K562 (cell line): ENCODE data around the gene IPO11. TPM values are rescaled to one million over a fixed set of nuclear protein-coding genes. Genes with fewer than 3 reads are reported as not detected.

ENCODE experiments used
- ATAC-seq: fragments of 200-7000 bp; cut with Tn5 transposase; 3 replicates; pipeline ENCODE4 v1.9.1; 2020; ENCODE audit warnings: moderate library complexity
- BruUV-seq: library from RNA; stranded (reverse); fragments of 400-500 nt; replicated peaks from 2 replicates; lab custom pipeline; 2021; lab: Mats Ljungman, UMichigan
- CTCF ChIA-PET: fragments of 300-600 bp; formaldehyde crosslinking; extraction: SDS; loops from one replicate; lab custom pipeline; 2021; ENCODE audit warnings: low intra/inter-chr PET ratio; lab: Yijun Ruan, JAX
- POLR2A ChIA-PET: fragments of 300-600, 350-650 bp; sonication (Branson Sonifier 250); formaldehyde crosslinking; extraction: SDS; loops from one replicate; lab custom pipeline; 2021; ENCODE audit warnings: antibody characterized with exemption, inconsistent platforms; lab: Yijun Ruan, JAX
- DNase-seq, 4 experiments: peaks; one replicate each; pipeline versions ENCODE4 v3.0.0 to v3.0.0-alpha.2; 2011 to 2018; ENCODE audit warnings: low spot score in 3 of 4, mixed read lengths in 3 of 4; ENCODE audit errors: extremely low read depth in 1 of 4
- FAIRE-seq: peaks from 2 replicates; lab custom pipeline; 2011; peaks lifted over from hg19 to GRCh38; lab: Jason Lieb, UNC
- H2AFZ ChIP-seq: 2 replicates; pipeline ENCODE4 v1.6.0; 2011; ENCODE audit warnings: low read depth, low read length, control low read depth, inconsistent platforms
- H3K27ac ChIP-seq: fragments of 200-600 bp; 3 replicates; pipeline ENCODE4 v1.8.0; 2011; ENCODE audit warnings: low read depth, mild to moderate bottlenecking, control low read depth, inconsistent platforms, low read length, moderate library complexity, mixed read lengths; ENCODE audit errors: extremely low read depth
- H3K27me3 ChIP-seq, 2 experiments: fragments of 300-600 bp in 1 of 2; 2 replicates in 1 of 2; 3 replicates in 1 of 2; pipeline versions ENCODE4 v1.6.0 to v1.8.0; 2011; ENCODE audit warnings: inconsistent platforms in 2 of 2, low read length in 2 of 2, mild to moderate bottlenecking in 1 of 2, mixed read lengths in 1 of 2, moderate library complexity in 1 of 2; ENCODE audit not compliant: control insufficient read depth in 2 of 2, insufficient read depth in 2 of 2
- H3K36me3 ChIP-seq: fragments of 300-600 bp; 3 replicates; pipeline ENCODE4 v1.8.0; 2011; ENCODE audit warnings: mild to moderate bottlenecking, low read length, inconsistent platforms; ENCODE audit not compliant: control insufficient read depth, insufficient read depth
- H3K4me1 ChIP-seq, 2 experiments: fragments of 200-600 bp in 1 of 2; replicated peaks in 1 of 2; 2 replicates in 1 of 2; 3 replicates in 1 of 2; pipeline versions ENCODE4 v1.5.1 to v1.8.0; 2011; ENCODE audit warnings: inconsistent platforms in 2 of 2, low read length in 2 of 2, mild to moderate bottlenecking in 1 of 2, mixed read lengths in 1 of 2, moderate library complexity in 1 of 2; ENCODE audit not compliant: control insufficient read depth in 2 of 2, insufficient read depth in 2 of 2
- H3K4me2 ChIP-seq: 2 replicates; pipeline ENCODE4 v1.6.1; 2011; ENCODE audit warnings: low read length, control low read depth, inconsistent platforms, mixed read lengths; ENCODE audit not compliant: insufficient read depth
- H3K4me3 ChIP-seq: fragments of 200-600 bp; sonication (generic), shearing (Covaris generic); 2 replicates; pipeline ENCODE4 v1.5.1; 2016; ENCODE audit warnings: control low read depth, inconsistent platforms
- H3K79me2 ChIP-seq: fragments of 200-600 bp; 3 replicates; pipeline ENCODE4 v1.8.0; 2011; ENCODE audit warnings: low read length, inconsistent platforms; ENCODE audit not compliant: control insufficient read depth, insufficient read depth
- H3K9ac ChIP-seq, 2 experiments: 2 replicates each; pipeline versions ENCODE4 v1.6.0 to v1.6.1; 2011; ENCODE audit warnings: low read depth in 2 of 2, low read length in 2 of 2, control low read depth in 1 of 2, inconsistent platforms in 1 of 2, mild to moderate bottlenecking in 1 of 2, mixed read lengths in 1 of 2; ENCODE audit not compliant: insufficient read depth in 1 of 2
- H3K9me1 ChIP-seq: one replicate; pipeline ENCODE4 v1.6.0; 2011; ENCODE audit warnings: inconsistent platforms, mild to moderate bottlenecking, low read length, moderate library complexity; ENCODE audit not compliant: control insufficient read depth, insufficient read depth
- H3K9me3 ChIP-seq: replicated peaks from 2 replicates; pipeline ENCODE4 v1.5.1; 2011; ENCODE audit warnings: low read depth, low read length, inconsistent platforms; ENCODE audit not compliant: control insufficient read depth, insufficient read depth
- H4K20me1 ChIP-seq: replicated peaks from 2 replicates; pipeline ENCODE4 v1.6.1; 2011; ENCODE audit warnings: low read length, inconsistent platforms, mixed read lengths; ENCODE audit not compliant: control insufficient read depth, insufficient read depth
- ADNP ChIP-seq: fragments of 200-800 bp; sonication (Bioruptor generic); IDR thresholded peaks from 2 replicates; pipeline ENCODE4 v1.6.1; 2016; ENCODE audit warnings: missing genetic modification characterization, missing compliant biosample characterization
- BRD4 ChIP-seq: fragments of 200-600 bp; sonication (generic); IDR thresholded peaks from 2 replicates; pipeline ENCODE4 v1.6.1; 2017; ENCODE audit warnings: inconsistent platforms
- CREM ChIP-seq: IDR thresholded peaks from 2 replicates; pipeline ENCODE4 v1.6.1; 2014; ENCODE audit warnings: antibody characterized with exemption, low read depth
- FIP1L1 ChIP-seq: fragments of 200-400 bp; formaldehyde crosslinking; IDR thresholded peaks from 2 replicates; pipeline ENCODE4 v1.6.1; 2018; ENCODE audit warnings: mild to moderate bottlenecking, low read depth, low read length; ENCODE audit not compliant: poor library complexity, severe bottlenecking
- MAFG ChIP-seq: fragments of 450-650 bp; conservative IDR thresholded peaks from 2 replicates; pipeline ENCODE4 v1.6.1; 2016; ENCODE audit warnings: missing genetic modification characterization, missing compliant biosample characterization
- SNIP1 ChIP-seq: fragments of 450-650 bp; IDR thresholded peaks from 2 replicates; pipeline ENCODE4 v1.7.1; 2017; ENCODE audit warnings: low read depth, mild to moderate bottlenecking
- STAG1 ChIP-seq: sonication (generic); formaldehyde crosslinking; IDR thresholded peaks from 2 replicates; pipeline ENCODE4 v1.5.0; 2020; ENCODE audit warnings: missing genetic modification reagents, borderline replicate concordance
- ZNF165 ChIP-seq: fragments of 250-450 bp; sonication (Bioruptor Pico); IDR thresholded peaks from 2 replicates; pipeline ENCODE4 v1.4.0; 2020; ENCODE audit warnings: borderline replicate concordance
- ZNF408 ChIP-seq: fragments of 250-450 bp; sonication (Bioruptor Pico); IDR thresholded peaks from 2 replicates; pipeline ENCODE4 v1.4.0; 2020; ENCODE audit warnings: low read depth, mild to moderate bottlenecking, moderate library complexity
- ZNF445 ChIP-seq: fragments of 250-450 bp; sonication (Bioruptor Pico); IDR thresholded peaks from 2 replicates; pipeline ENCODE4 v1.4.0; 2020; ENCODE audit warnings: low read depth, mild to moderate bottlenecking, moderate library complexity
- WGBS: fragments of 100-300 bp; shearing (Covaris generic); methylation state at CpG from one replicate; pipeline ENCODE4 v1.1.6; 2016; ENCODE audit warnings: low coverage, mixed read lengths; ENCODE audit not compliant: insufficient coverage; ENCODE audit errors: missing lambda C conversion rate; 5-methylcytosine and 5-hydroxymethylcytosine counted together
- in situ Hi-C: fragments of 300-500 bp; cut with MboI; formaldehyde crosslinking; loops from 4 replicates; pipeline ENCODE4 v1.15.0; 2018; ENCODE audit warnings: inconsistent platforms, mixed read lengths
- intact Hi-C: fragments of 100-400 bp; cut with micrococcal nuclease; formaldehyde crosslinking; loops from 2 replicates; pipeline ENCODE4 v1.14.2; 2022
- polyA plus RNA-seq, 8 experiments: library from polyadenylated mRNA; depleted of rRNA in 4 of 8; stranded (reverse) in 5 of 8; unstranded in 3 of 8; fragments of >200 nt; fragmentation: Nextera tagmentation in 2 of 8; fragmentation: Illumina TruSeq in 1 of 8; extraction: Ambion mirVana in 2 of 8; extraction: Trizol in 1 of 8; gene quantifications; 2 replicates each; pipeline versions ENCODE4 v1.2.1 to v1.2.3, GENCODE V29; 2011 to 2014; ENCODE audit warnings: inconsistent platforms in 1 of 8, missing spikeins in 1 of 8
- total RNA-seq, 7 experiments: library from RNA; depleted of rRNA in 6 of 7; stranded (reverse); fragments of >200 nt in 6 of 7; fragmentation: Illumina TruSeq in 2 of 7; extraction: Trizol in 2 of 7; gene quantifications; 2 replicates each; pipeline versions ENCODE4 v1.2.1 to v1.2.3, GENCODE V29; 2011 to 2021; ENCODE audit warnings: low replicate concordance in 1 of 7
- TF ChIP-seq, protein P1 (sequence below): fragments of 450-650 bp; conservative IDR thresholded peaks from 2 replicates; pipeline ENCODE4 v1.6.1; 2016; ENCODE audit warnings: missing genetic modification characterization, low read depth, mild to moderate bottlenecking, control low read depth, missing compliant biosample characterization
- TF ChIP-seq, protein P2 (sequence below): sonication (generic); formaldehyde crosslinking; IDR thresholded peaks from 2 replicates; pipeline ENCODE4 v1.8.1; 2022; ENCODE audit warnings: missing genetic modification reagents

IPO11 gene
- total and polyA plus RNA-seq, 9 of the 15 experiments (the other 6 are each of a cell fraction or from before 2014, with no cell fraction given) = 38.7 to 96.0 (median 70.9) TPM

DNA sequence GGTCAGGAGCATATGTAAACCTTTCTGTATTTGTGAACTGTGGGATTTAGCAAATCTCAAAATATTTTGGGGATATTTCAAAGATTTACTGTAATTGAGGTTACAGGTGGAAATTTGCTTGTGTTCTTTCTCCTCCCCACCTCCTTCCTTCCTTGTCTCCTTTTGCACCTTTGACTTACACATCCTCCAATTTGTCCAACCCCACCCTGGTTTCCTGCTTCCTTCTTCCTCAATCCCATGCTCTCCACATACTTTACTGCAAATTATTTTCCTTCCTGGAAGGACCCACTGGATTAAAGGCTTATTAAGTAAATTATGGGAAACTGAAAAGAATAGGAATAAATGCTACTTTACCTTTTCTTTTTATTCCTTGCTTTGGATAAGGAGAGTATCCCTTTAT is 91.6 kb downstream of the IPO11 start:
- ATAC-seq = no peak
- H4K20me1 ChIP-seq = no peaks in the 10 kb centered on the region
- H3K4me3 ChIP-seq = no peak overlapping the region
- intact Hi-C loops = no loop called here
- H2AFZ ChIP-seq = no peak overlapping the region
- H3K4me1 ChIP-seq = no peaks in the 10 kb centered on the region
- no peaks in the 10 kb centered on the region for H3K9me3 ChIP-seq
- no peak for DNase-seq
- POLR2A ChIA-PET = no interaction called here
- no peak overlapping the region for H3K27ac ChIP-seq
- TF ChIP-seq ZNF165 (CRISPR knock-in tag) = no peak
- no peak for TF ChIP-seq MAFG
- TF ChIP-seq BRD4 = no peak
- BruUV-seq = no TSS peak
- H3K36me3 ChIP-seq = peaks cover 70% of the 10 kb centered on the region
- FAIRE-seq = no peak
- no peaks in the 10 kb centered on the region for H3K9me1 ChIP-seq
- in situ Hi-C loops = no loop called here
- H3K79me2 ChIP-seq = 0 out of 3 replicates have a peak, but pooled peaks cover 3% of the 10 kb centered on the region
- H3K27me3 ChIP-seq = no peaks in the 10 kb centered on the region
- no peak overlapping the region for H3K9ac ChIP-seq
- CTCF ChIA-PET = interaction anchor here (0.6 kb wide), 1 partner anchor 657 kb away, joined by 4 read pairs; no protein-coding TSS in a partner anchor
- no peak overlapping the region for H3K4me2 ChIP-seq

DNA sequence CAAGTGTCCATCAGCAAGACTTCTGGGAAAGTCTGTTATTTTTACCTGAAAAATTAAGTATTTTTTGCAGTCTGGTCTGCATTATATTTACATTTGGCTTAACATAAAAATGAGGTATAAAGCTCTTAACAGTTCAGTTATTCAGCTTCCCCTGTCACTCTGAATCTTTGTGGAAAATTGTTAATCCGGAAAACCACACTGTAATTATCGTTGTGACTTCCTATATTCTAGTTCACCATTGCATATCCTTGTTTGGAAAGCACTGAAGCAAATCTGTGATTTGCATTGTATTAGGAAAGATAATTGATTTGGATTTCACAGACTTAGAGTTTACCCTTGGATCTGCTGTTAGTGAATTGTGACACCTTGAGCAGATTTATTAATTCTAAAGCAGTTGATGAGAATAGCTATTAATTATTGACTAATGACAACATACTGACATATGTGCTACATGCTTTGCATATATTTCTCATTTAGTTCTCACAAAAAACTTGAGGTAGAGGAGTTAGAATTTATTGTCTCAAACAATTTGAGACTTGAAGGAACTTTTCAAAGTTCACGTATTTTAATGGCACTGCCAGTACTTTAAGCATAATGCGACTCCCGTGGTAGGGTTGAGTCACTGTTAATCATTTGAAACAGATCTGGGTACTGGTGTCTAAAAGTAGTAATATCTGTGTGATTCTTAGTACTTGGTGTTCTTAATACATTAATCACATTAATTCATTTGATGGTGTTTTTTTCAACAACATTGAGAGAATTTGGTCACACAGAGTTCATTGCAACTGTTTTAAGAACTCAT is 94.3 kb downstream of the IPO11 start:
- WGBS = 88% methylated on average over 5 of the region's 5 CpGs
- POLR2A ChIA-PET = no interaction called here
- in situ Hi-C loops (no loop called here), intact Hi-C loops (no loop called here)
- Histone ChIP-seq H3K27ac (no peak overlapping the region), H3K4me3 (no peak overlapping the region), H2AFZ (no peak overlapping the region), H3K4me2 (no peak overlapping the region), H4K20me1 (no peaks in the 10 kb centered on the region), H3K79me2 (0 out of 3 replicates have a peak, but pooled peaks cover 2% of the 10 kb centered on the region), H3K27me3 (no peaks in the 10 kb centered on the region), H3K9me3 (no peaks in the 10 kb centered on the region), H3K9ac (no peak overlapping the region), H3K36me3 (peaks cover 70% of the 10 kb centered on the region), H3K9me1 (no peaks in the 10 kb centered on the region), H3K4me1 (no peaks in the 10 kb centered on the region)
- CTCF ChIA-PET = no interaction called here
- FAIRE-seq = no peak
- BruUV-seq = no TSS peak
- ATAC-seq = no peak
- DNase-seq = no peak
- TF ChIP-seq, protein P1, sequence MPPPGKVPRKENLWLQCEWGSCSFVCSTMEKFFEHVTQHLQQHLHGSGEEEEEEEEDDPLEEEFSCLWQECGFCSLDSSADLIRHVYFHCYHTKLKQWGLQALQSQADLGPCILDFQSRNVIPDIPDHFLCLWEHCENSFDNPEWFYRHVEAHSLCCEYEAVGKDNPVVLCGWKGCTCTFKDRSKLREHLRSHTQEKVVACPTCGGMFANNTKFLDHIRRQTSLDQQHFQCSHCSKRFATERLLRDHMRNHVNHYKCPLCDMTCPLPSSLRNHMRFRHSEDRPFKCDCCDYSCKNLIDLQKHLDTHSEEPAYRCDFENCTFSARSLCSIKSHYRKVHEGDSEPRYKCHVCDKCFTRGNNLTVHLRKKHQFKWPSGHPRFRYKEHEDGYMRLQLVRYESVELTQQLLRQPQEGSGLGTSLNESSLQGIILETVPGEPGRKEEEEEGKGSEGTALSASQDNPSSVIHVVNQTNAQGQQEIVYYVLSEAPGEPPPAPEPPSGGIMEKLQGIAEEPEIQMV (tag) = no peak
- TF ChIP-seq CREM (no peak), STAG1 (CRISPR knock-in tag) (no peak), SNIP1 (no peak), ZNF408 (CRISPR knock-in tag) (no peak), ADNP (tag) (no peak), FIP1L1 (no peak), ZNF445 (CRISPR knock-in tag) (no peak), ZNF165 (CRISPR knock-in tag) (no peak)
- TF ChIP-seq, protein P2, sequence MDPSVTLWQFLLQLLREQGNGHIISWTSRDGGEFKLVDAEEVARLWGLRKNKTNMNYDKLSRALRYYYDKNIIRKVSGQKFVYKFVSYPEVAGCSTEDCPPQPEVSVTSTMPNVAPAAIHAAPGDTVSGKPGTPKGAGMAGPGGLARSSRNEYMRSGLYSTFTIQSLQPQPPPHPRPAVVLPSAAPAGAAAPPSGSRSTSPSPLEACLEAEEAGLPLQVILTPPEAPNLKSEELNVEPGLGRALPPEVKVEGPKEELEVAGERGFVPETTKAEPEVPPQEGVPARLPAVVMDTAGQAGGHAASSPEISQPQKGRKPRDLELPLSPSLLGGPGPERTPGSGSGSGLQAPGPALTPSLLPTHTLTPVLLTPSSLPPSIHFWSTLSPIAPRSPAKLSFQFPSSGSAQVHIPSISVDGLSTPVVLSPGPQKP (CRISPR knock-in tag) = no peak
